ENCODE data around the gene GSAP. TPM values are rescaled to one million over a fixed set of nuclear protein-coding genes. Genes with fewer than 3 reads are reported as not detected.

GSAP gene
- total RNA-seq, 6 experiments from 2014 or later, result 14.1 to 34.6 (median 26.5) TPM

GRCh38 chr7:77318019-77318418 lies 98.1 kb downstream of the GSAP start:
- no peak overlapping the region for H3K4me3 ChIP-seq
- intact Hi-C loops (cut with DNase I), result no loop called here
- no peak for ATAC-seq

GRCh38 chr7:77316219-77316978 lies 99.8 kb downstream of the GSAP start:
- DNase-seq (peak in 1 of 3 donors; percentile 42), ATAC-seq (peak; percentile 69 to 92 (median 82))
- intact Hi-C loops (cut with DNase I), result no loop called here
- no peaks in the 10 kb centered on the region for H3K9me3 ChIP-seq
- no peaks in the 10 kb centered on the region for H3K27me3 ChIP-seq
- H3K4me1 ChIP-seq, result peaks cover 0 to 8% (median 3%) of the 10 kb centered on the region in 4 donors
- peaks cover 0 to 6% (median 2%) of the 10 kb centered on the region in 4 donors for H3K36me3 ChIP-seq
- TF ChIP-seq CTCF (IDR thresholded peaks at IDR 0.05), result no peak
- no peak for TF ChIP-seq POLR2A (IDR thresholded peaks at IDR 0.05)
- no peak overlapping the region for H3K4me3 ChIP-seq
- H3K27ac ChIP-seq, result peak overlapping the region in 1 of 3 donors; percentile 35
- 7% methylated on average over 2 of the region's 2 CpGs for WGBS (ENCODE audit: insufficient coverage, low coverage, low lambda C conversion rate, missing lambda C conversion rate)

More at GRCh38 chr7:77318019-77318418, 98.1 kb downstream of the GSAP start:
- Histone ChIP-seq H3K4me1 (peaks cover 0 to 8% (median 3%) of the 10 kb centered on the region in 4 donors), H3K27ac (no peak overlapping the region), H3K36me3 (peaks cover 0 to 5% (median 0%) of the 10 kb centered on the region in 4 donors), H3K27me3 (no peaks in the 10 kb centered on the region), H3K9me3 (no peaks in the 10 kb centered on the region)
- TF ChIP-seq CTCF (IDR thresholded peaks at IDR 0.05) (no peak), POLR2A (IDR thresholded peaks at IDR 0.05) (no peak)
- 100% methylated on average over 1 of the region's 1 CpG for WGBS (ENCODE audit: insufficient coverage, low coverage, low lambda C conversion rate, missing lambda C conversion rate)
- no peak for DNase-seq

- intact Hi-C loops (cut with DNase I), result no loop called here
- Histone ChIP-seq H3K27ac (no peak overlapping the region), H3K9me3 (no peaks in the 10 kb centered on the region), H3K27me3 (no peaks in the 10 kb centered on the region), H3K36me3 (peaks cover 0 to 8% (median 2%) of the 10 kb centered on the region in 4 donors), H3K4me1 (peaks cover 0 to 8% (median 3%) of the 10 kb centered on the region in 4 donors), H3K4me3 (no peak overlapping the region)
- ATAC-seq, result no peak
- TF ChIP-seq POLR2A (IDR thresholded peaks at IDR 0.05), result no peak
- no peak for TF ChIP-seq CTCF (IDR thresholded peaks at IDR 0.05)
- 94% methylated on average over 3 of the region's 3 CpGs for WGBS (ENCODE audit: insufficient coverage, low coverage, low lambda C conversion rate, missing lambda C conversion rate)
- DNase-seq, result no peak
These were observed 101.0 kb downstream of the GSAP start for GRCh38 chr7:77315182-77315591.

- Histone ChIP-seq H3K27ac (no peak overlapping the region), H3K4me3 (no peak overlapping the region), H3K36me3 (peaks cover 0 to 8% (median 2%) of the 10 kb centered on the region in 4 donors), H3K9me3 (no peaks in the 10 kb centered on the region), H3K27me3 (no peaks in the 10 kb centered on the region), H3K4me1 (peaks cover 0 to 8% (median 3%) of the 10 kb centered on the region in 4 donors)
- WGBS (ENCODE audit: insufficient coverage, low coverage, low lambda C conversion rate, missing lambda C conversion rate), result 86% methylated on average over 3 of the region's 5 CpGs
- intact Hi-C loops (cut with DNase I), result no loop called here
- DNase-seq (no peak), ATAC-seq (no peak)
- TF ChIP-seq POLR2A (IDR thresholded peaks at IDR 0.05), result no peak
- no peak for TF ChIP-seq CTCF (IDR thresholded peaks at IDR 0.05)
These were observed 102.2 kb downstream of the GSAP start for GRCh38 chr7:77313876-77314480.

All from right lobe of liver (tissue), 6 donors.